Vagina (tissue), 2 donors: Measurements from ENCODE around the gene GALNT6.

Experiments used
- CTCF ChIP-seq, 3 experiments: fragments of 450-650 bp in 2 of 3; fragments of 200-600 bp in 1 of 3; sonication (generic) in 1 of 3; IDR thresholded peaks; one replicate each; pipeline ENCODE4 v1.5.1; 2017 to 2019; ENCODE audit warnings: antibody characterized with exemption in 3 of 3, mild to moderate bottlenecking in 2 of 3, moderate library complexity in 2 of 3
- POLR2A ChIP-seq, 2 donors: fragments of 450-650 bp; IDR thresholded peaks; one replicate each; pipeline ENCODE4 v1.6.1; 2017; ENCODE audit warnings: antibody characterized with exemption in 2 of 2, mild to moderate bottlenecking in 2 of 2, moderate library complexity in 2 of 2

GRCh38 chr12:51370667-51371066, 20.5 kb downstream of the GALNT6 start:
- TF ChIP-seq CTCF (IDR thresholded peaks at IDR 0.05) = no peak
- TF ChIP-seq POLR2A (IDR thresholded peaks at IDR 0.05) = no peak
